Stomach (tissue), 19 donors: Measurements from ENCODE around the gene MYBPC1. TPM values are rescaled to one million over a fixed set of nuclear protein-coding genes. Genes with fewer than 3 reads are reported as not detected.
"Not testable (repeated sequence)": the region's sequence is repeated elsewhere in the genome, so short reads cannot be mapped to it uniquely, and the experiment has no call there.

Source experiments
- DNase-seq, 2 donors: peaks; one replicate each; pipeline versions ENCODE4 v3.0.0 to v3.0.0-alpha.2; 2013 to 2019
- H3K27ac ChIP-seq, 5 donors: fragments of 200-600 bp in 4 of 5; sonication (generic) in 4 of 5; one replicate each; pipeline ENCODE4 v1.5.1; 2013 to 2019; ENCODE audit warnings: mild to moderate bottlenecking in 1 of 5, moderate library complexity in 1 of 5
- H3K27me3 ChIP-seq, 3 donors: fragments of 200-600 bp; sonication (generic); one replicate each; pipeline ENCODE4 v1.5.1; 2017 to 2019; ENCODE audit warnings: mixed run types in 1 of 3
- H3K36me3 ChIP-seq, 4 donors: fragments of 200-600 bp; sonication (generic); 1 replicate in 3 of 4; 2 replicates in 1 of 4; pipeline ENCODE4 v1.5.1; 2016 to 2019
- H3K4me1 ChIP-seq, 4 donors: fragments of 200-600 bp; sonication (generic); one replicate each; pipeline ENCODE4 v1.5.1; 2016 to 2019
- H3K4me3 ChIP-seq, 4 donors: fragments of 200-600 bp; sonication (generic) in 3 of 4; one replicate each; pipeline ENCODE4 v1.5.1; 2016 to 2019; ENCODE audit warnings: mild to moderate bottlenecking in 1 of 4
- H3K9me3 ChIP-seq, 4 donors: fragments of 200-600 bp; sonication (generic); one replicate each; pipeline ENCODE4 v1.5.1; 2016 to 2019
- CTCF ChIP-seq, 7 experiments: fragments of 450-650 bp in 4 of 7; fragments of 200-600 bp in 3 of 7; sonication (generic) in 3 of 7; IDR thresholded peaks; one replicate each; pipeline ENCODE4 v1.5.1; 2016 to 2019; ENCODE audit warnings: antibody characterized with exemption in 7 of 7, control low read depth in 2 of 7, mild to moderate bottlenecking in 1 of 7
- EP300 ChIP-seq: sonication (generic); formaldehyde crosslinking; IDR thresholded peaks from one replicate; pipeline ENCODE4 v1.6.1; 2017; ENCODE audit warnings: antibody characterized with exemption
- POLR2A ChIP-seq, 4 donors: fragments of 450-650 bp; IDR thresholded peaks; one replicate each; pipeline ENCODE4 v1.6.1; 2016; ENCODE audit warnings: antibody characterized with exemption in 4 of 4, control low read depth in 2 of 4, mild to moderate bottlenecking in 1 of 4, moderate library complexity in 1 of 4
- POLR2AphosphoS5 ChIP-seq, 3 donors: sonication (generic); formaldehyde crosslinking; IDR thresholded peaks; one replicate each; pipeline ENCODE4 v1.6.1; 2016; ENCODE audit warnings: antibody characterized with exemption in 3 of 3
- WGBS, 5 donors: extraction: QIAGEN DNeasy Blood & Tissue Kit in 3 of 5; methylation state at CpG; one replicate each; pipeline versions ENCODE4 v1.1.5 to v1.1.7; 2013 to 2018; 5-methylcytosine and 5-hydroxymethylcytosine counted together
- intact Hi-C: fragments of 100-400 bp; cut with DNase I; formaldehyde crosslinking; loops from one replicate; pipeline ENCODE4 v1.15.1; 2023; ENCODE audit warnings: low total_unique reads
- long read RNA-seq, 10 donors: transcript quantifications; one replicate each; lab custom pipeline, GENCODE V29; 2026
- polyA plus RNA-seq, 3 donors: library from polyadenylated mRNA; stranded (reverse); fragments of 200-250 nt; gene quantifications; one replicate each; pipeline ENCODE4 v1.2.3, GENCODE V29; 2013
- total RNA-seq, 5 donors: library from RNA; depleted of rRNA; stranded (reverse); fragments of >200 nt; gene quantifications; one replicate each; pipeline versions ENCODE4 v1.1.0 to v1.2.3, GENCODE V29; 2014 to 2016
- donor health status: healthy with polysubstance abuse.
- donor health status: Bipolar disorder and iron deficiency.
- donor health status: healthy.

Gene MYBPC1
- total RNA-seq (1 to 10 TPM in 2 of 5 donors, under 1 TPM in 1, not detected in 2; 0.45 to 8.8 (median 6.6) TPM), polyA plus RNA-seq (1 to 10 TPM in 2 of 3 donors, under 1 TPM in 1; 0.31 to 2.1 (median 1.4) TPM)
- long read RNA-seq, donor 1: 0 reads
- long read RNA-seq, donor 2: 0 reads
- long read RNA-seq, donor 3: 0 reads
- long read RNA-seq, donor 4: 0 reads
- long read RNA-seq, donor 5: 0 reads
- long read RNA-seq, donor 6, partial matches to known transcripts: 37 of 45 reads
- long read RNA-seq, donor 6, other reads (novel, unspliced or antisense): 8 of 45 reads
- long read RNA-seq, donor 7: 0 reads
- long read RNA-seq, donor 8: 0 reads
- long read RNA-seq, donor 9: 0 reads
- long read RNA-seq, donor 10: 0 reads

- H3K27me3 ChIP-seq: no peaks in the 10 kb centered on the region
- no peaks in the 10 kb centered on the region for H3K36me3 ChIP-seq
- TF ChIP-seq POLR2AphosphoS5 (IDR thresholded peaks at IDR 0.05) (no peak), POLR2A (IDR thresholded peaks at IDR 0.05) (no peak), EP300 (no peak), CTCF (IDR thresholded peaks at IDR 0.05) (no peak)
- WGBS, 5 donors: 27 to 53% (median 46%) methylated on average over 6 of the region's 6 CpGs
- no peak within 1 kb of the TSS for H3K27ac ChIP-seq
- no peak within 1 kb of the TSS for H3K4me3 ChIP-seq
- DNase-seq: no peak
- peaks cover 0 to 12% (median 4%) of the 10 kb centered on the region in 4 donors for H3K4me1 ChIP-seq
- intact Hi-C loops: no loop called here
- no peaks in the 10 kb centered on the region for H3K9me3 ChIP-seq
Observed at GRCh38 chr12:101594700-101595099, at the start of gene MYBPC1. MYBPC1 (plus strand) TSS chr12:101594971; CDS start chr12:101595071, 100 bp downstream.

- Histone ChIP-seq H3K4me3 (no peak overlapping the region), H3K27ac (no peak overlapping the region), H3K9me3 (peaks cover 0 to 5% (median 0%) of the 10 kb centered on the region in 4 donors), H3K27me3 (no peaks in the 10 kb centered on the region), H3K36me3 (no peaks in the 10 kb centered on the region), H3K4me1 (peaks cover 0 to 14% (median 5%) of the 10 kb centered on the region in 4 donors)
- WGBS, 5 donors: 33 to 51% (median 42%) methylated on average over 6 of the region's 6 CpGs
- no peak for DNase-seq
- intact Hi-C loops: no loop called here
- TF ChIP-seq EP300 (no peak), POLR2AphosphoS5 (IDR thresholded peaks at IDR 0.05) (no peak), CTCF (IDR thresholded peaks at IDR 0.05) (no peak), POLR2A (IDR thresholded peaks at IDR 0.05) (no peak)
Observed at GRCh38 chr12:101551362-101552114, 43.2 kb upstream of the MYBPC1 start.

- intact Hi-C loops: no loop called here
- Histone ChIP-seq H3K36me3 (no peaks in the 10 kb centered on the region), H3K4me3 (no peak overlapping the region), H3K27me3 (no peaks in the 10 kb centered on the region), H3K9me3 (peaks cover 0 to 5% (median 0%) of the 10 kb centered on the region in 4 donors), H3K27ac (no peak overlapping the region), H3K4me1 (peaks cover 0 to 14% (median 5%) of the 10 kb centered on the region in 4 donors)
- WGBS, 5 donors: 42 to 54% (median 46%) methylated on average over 4 of the region's 4 CpGs
- no peak for TF ChIP-seq CTCF (IDR thresholded peaks at IDR 0.05)
- TF ChIP-seq EP300: no peak
- TF ChIP-seq POLR2AphosphoS5 (IDR thresholded peaks at IDR 0.05): no peak
- no peak for TF ChIP-seq POLR2A (IDR thresholded peaks at IDR 0.05)
- peak in 1 of 2 donors; percentile 27 for DNase-seq
Observed at GRCh38 chr12:101552277-101552676, 42.5 kb upstream of the MYBPC1 start.

- H3K36me3 ChIP-seq: no peaks in the 10 kb centered on the region
- no peak for DNase-seq
- WGBS, 5 donors: 79 to 89% (median 86%) methylated on average over 4 of the region's 4 CpGs
- H3K4me3 ChIP-seq: no peak overlapping the region
- TF ChIP-seq CTCF (IDR thresholded peaks at IDR 0.05) (no peak), POLR2AphosphoS5 (IDR thresholded peaks at IDR 0.05) (no peak), EP300 (no peak), POLR2A (IDR thresholded peaks at IDR 0.05) (no peak)
- no peaks in the 10 kb centered on the region for H3K27me3 ChIP-seq
- no peak overlapping the region for H3K27ac ChIP-seq
- intact Hi-C loops: no loop called here
- no peaks in the 10 kb centered on the region for H3K9me3 ChIP-seq
- peaks cover 0 to 6% (median 3%) of the 10 kb centered on the region in 4 donors for H3K4me1 ChIP-seq
Observed at GRCh38 chr12:101557094-101557493, 37.7 kb upstream of the MYBPC1 start.

GRCh38 chr12:101558726-101559125, 36.0 kb upstream of the MYBPC1 start:
- DNase-seq, H3K27ac ChIP-seq, H3K4me3 ChIP-seq, intact Hi-C loops, H3K36me3 ChIP-seq, H3K27me3 ChIP-seq, H3K9me3 ChIP-seq, H3K4me1 ChIP-seq: not testable (repeated sequence)
- 89 to 97% (median 96%) methylated on average over 7 of the region's 7 CpGs for WGBS, 5 donors
